H1 (cell line): ENCODE data around the gene BNC2. TPM values are rescaled to one million over a fixed set of nuclear protein-coding genes. Genes with fewer than 3 reads are reported as not detected.

ENCODE experiments used
- FOSL1 ChIP-seq: IDR thresholded peaks from 2 replicates; pipeline ENCODE4 v1.6.1; 2011; ENCODE audit warnings: mild to moderate bottlenecking, low read depth, low read length, moderate library complexity; ENCODE audit not compliant: insufficient read depth
- polyA plus RNA-seq, 7 experiments: library from polyadenylated mRNA; depleted of rRNA in 3 of 7; stranded (reverse) in 5 of 7; unstranded in 2 of 7; fragments of >200 nt in 5 of 7; fragments of 200-250 nt in 2 of 7; gene quantifications; 1 replicate in 5 of 7; 2 replicates in 1 of 7; 4 replicates in 1 of 7; pipeline versions ENCODE4 v1.2.1 to v1.2.3, GENCODE V29; 2011 to 2013; ENCODE audit warnings: missing spikeins in 2 of 7, mixed read lengths in 2 of 7
- total RNA-seq: library from RNA; stranded (reverse); fragmentation: NEBNext Ultra II Directional; extraction: Animal tissue kit (Norgen Biotek cat#: 25700); gene quantifications from 2 replicates; pipeline ENCODE4 v1.2.1, GENCODE V29; 2021
- TF ChIP-seq, protein P1 (sequence below): IDR thresholded peaks from 2 replicates; pipeline ENCODE4 v1.6.1; 2012; ENCODE audit warnings: low read length, inconsistent platforms
- TF ChIP-seq, protein P2 (sequence below): IDR thresholded peaks from 2 replicates; pipeline ENCODE4 v1.6.1; 2011; ENCODE audit warnings: low read depth, mild to moderate bottlenecking, low read length; ENCODE audit not compliant: insufficient read depth

BNC2 gene
- total and polyA plus RNA-seq, 2 of the 8 experiments (the other 6 are each of a cell fraction or from before 2014, with no cell fraction given): 16.0 to 26.8 TPM

DNA sequence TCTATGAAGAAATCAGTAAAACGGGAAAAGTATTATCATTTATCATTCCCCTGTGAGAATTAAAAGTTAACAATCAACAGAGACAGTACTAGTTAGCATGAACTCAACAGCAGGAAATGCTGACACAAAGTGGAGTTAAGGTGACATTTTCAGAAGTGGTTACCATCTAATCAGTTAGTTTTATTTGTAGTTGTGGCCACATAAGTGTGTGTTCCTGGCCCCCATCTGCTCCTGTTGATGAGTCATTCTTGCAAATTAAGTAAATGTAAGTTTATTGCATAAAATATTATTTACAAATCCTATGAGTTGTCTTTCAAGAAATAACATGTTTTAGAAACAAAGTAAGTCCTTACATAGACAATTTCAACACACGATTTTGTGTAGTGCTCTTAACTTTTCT is 8.9 kb upstream of the BNC2 start (continued):
- TF ChIP-seq, protein P1, sequence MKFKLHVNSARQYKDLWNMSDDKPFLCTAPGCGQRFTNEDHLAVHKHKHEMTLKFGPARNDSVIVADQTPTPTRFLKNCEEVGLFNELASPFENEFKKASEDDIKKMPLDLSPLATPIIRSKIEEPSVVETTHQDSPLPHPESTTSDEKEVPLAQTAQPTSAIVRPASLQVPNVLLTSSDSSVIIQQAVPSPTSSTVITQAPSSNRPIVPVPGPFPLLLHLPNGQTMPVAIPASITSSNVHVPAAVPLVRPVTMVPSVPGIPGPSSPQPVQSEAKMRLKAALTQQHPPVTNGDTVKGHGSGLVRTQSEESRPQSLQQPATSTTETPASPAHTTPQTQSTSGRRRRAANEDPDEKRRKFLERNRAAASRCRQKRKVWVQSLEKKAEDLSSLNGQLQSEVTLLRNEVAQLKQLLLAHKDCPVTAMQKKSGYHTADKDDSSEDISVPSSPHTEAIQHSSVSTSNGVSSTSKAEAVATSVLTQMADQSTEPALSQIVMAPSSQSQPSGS: no peak
- TF ChIP-seq, protein P2, sequence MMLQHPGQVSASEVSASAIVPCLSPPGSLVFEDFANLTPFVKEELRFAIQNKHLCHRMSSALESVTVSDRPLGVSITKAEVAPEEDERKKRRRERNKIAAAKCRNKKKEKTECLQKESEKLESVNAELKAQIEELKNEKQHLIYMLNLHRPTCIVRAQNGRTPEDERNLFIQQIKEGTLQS: no peak
- no peak for TF ChIP-seq FOSL1
